Stimulated activated naive B cell treated with anti-CD40 and anti-IgM and Interleukin-4, amounts not matched to agents 10 μg/mL and 1 μg/mL and 100 μg/mL, for 72 hours (primary cell): ENCODE data around the gene GALR3.
A peak's percentile ranks its signal among the peaks of the same experiment; 100 is the strongest.

Experiments used
- ATAC-seq, 2 donors: fragments of 150-1000 bp; cut with Tn5 transposase; replicated peaks; 2 replicates each; pipeline ENCODE4 v1.10.0; 2021; ENCODE audit warnings: moderate library complexity in 1 of 2
- DNase-seq: peaks from one replicate; pipeline ENCODE4 v3.0.0; 2021
- H3K27ac Mint-ChIP-seq: one replicate; pipeline ENCODE4 v1.8.0; 2022; ENCODE audit warnings: mild to moderate bottlenecking, mixed read lengths
- H3K27me3 Mint-ChIP-seq, 2 donors: one replicate each; pipeline ENCODE4 v1.8.0; 2022; ENCODE audit warnings: mixed read lengths in 2 of 2
- H3K36me3 Mint-ChIP-seq, 2 donors: one replicate each; pipeline ENCODE4 v1.8.0; 2022; ENCODE audit warnings: mixed read lengths in 2 of 2, mild to moderate bottlenecking in 1 of 2
- H3K4me1 Mint-ChIP-seq, 2 donors: one replicate each; pipeline ENCODE4 v1.8.0; 2022; ENCODE audit warnings: mixed read lengths in 2 of 2, mild to moderate bottlenecking in 1 of 2
- H3K4me3 Mint-ChIP-seq, 2 donors: one replicate each; pipeline ENCODE4 v1.8.0; 2022; ENCODE audit warnings: mild to moderate bottlenecking in 2 of 2, mixed read lengths in 2 of 2, moderate library complexity in 1 of 2
- H3K9me3 Mint-ChIP-seq, 2 donors: one replicate each; pipeline ENCODE4 v1.8.0; 2022; ENCODE audit warnings: mixed read lengths in 2 of 2, mild to moderate bottlenecking in 1 of 2

The GALR3 gene

GRCh38 chr22:37807410-37808293 lies 15.5 kb upstream of the GALR3 start, which contains the start of gene GCAT:
TSS of gene GCAT (plus strand) at chr22:37807934. CDS start at chr22:37807968, 34 bp downstream.
- peak within 1 kb of the TSS; percentile 59 for H3K27ac Mint-ChIP-seq
- peak within 1 kb of the TSS; percentile 78 to 84 for H3K4me3 Mint-ChIP-seq
- peaks cover 0 to 4% of the 10 kb centered on the region in 2 donors for H3K36me3 Mint-ChIP-seq
- H3K9me3 Mint-ChIP-seq = no peaks in the 10 kb centered on the region
- ATAC-seq (peak; percentile 92 to 95), DNase-seq (peak; percentile 79)
- H3K4me1 Mint-ChIP-seq = peaks cover 27 to 55% of the 10 kb centered on the region in 2 donors
- peaks cover 52 to 80% of the 10 kb centered on the region in 2 donors for H3K27me3 Mint-ChIP-seq

GRCh38 chr22:37808294-37808657 lies 14.9 kb upstream of the GALR3 start:
- Mint-ChIP-seq H3K27me3 (peaks cover 49 to 80% of the 10 kb centered on the region in 2 donors), H3K4me3 (peak overlapping the region; percentile 78 to 84), H3K27ac (no peak overlapping the region), H3K9me3 (no peaks in the 10 kb centered on the region), H3K36me3 (peaks cover 0 to 4% of the 10 kb centered on the region in 2 donors), H3K4me1 (peaks cover 20 to 49% of the 10 kb centered on the region in 2 donors)
- DNase-seq (no peak), ATAC-seq (no peak)

GRCh38 chr22:37809672-37810333 lies 13.4 kb upstream of the GALR3 start:
- no peak for ATAC-seq
- DNase-seq = no peak
- no peak overlapping the region for H3K4me3 Mint-ChIP-seq
- H3K36me3 Mint-ChIP-seq = peaks cover 0 to 4% of the 10 kb centered on the region in 2 donors
- peaks cover 38 to 70% of the 10 kb centered on the region in 2 donors for H3K27me3 Mint-ChIP-seq
- peak overlapping the region; percentile 37 for H3K27ac Mint-ChIP-seq
- no peaks in the 10 kb centered on the region for H3K9me3 Mint-ChIP-seq
- H3K4me1 Mint-ChIP-seq = peaks cover 14 to 37% of the 10 kb centered on the region in 2 donors

DNA sequence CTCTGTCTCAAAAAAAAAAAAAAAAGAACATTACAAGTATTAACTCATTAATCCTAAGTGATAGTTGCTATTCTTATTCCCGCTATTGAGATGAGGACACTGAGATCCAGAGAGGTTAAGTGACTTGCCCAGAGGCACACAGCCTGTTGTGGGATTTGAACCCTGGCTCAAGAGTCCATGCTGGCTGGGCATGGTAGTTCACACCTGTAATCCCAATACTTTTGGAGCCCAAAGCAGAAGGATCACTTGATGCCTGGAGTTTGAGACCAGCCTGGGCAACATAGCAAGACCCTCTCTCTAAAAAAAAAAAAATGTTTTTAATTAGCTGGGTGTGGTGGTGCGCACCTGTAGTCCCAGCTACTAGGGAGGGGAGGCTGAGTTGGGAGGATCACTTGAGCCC lies 11.3 kb upstream of the GALR3 start:
- H3K9me3 Mint-ChIP-seq = no peaks in the 10 kb centered on the region
- DNase-seq = no peak
- no peak overlapping the region for H3K4me3 Mint-ChIP-seq
- H3K27ac Mint-ChIP-seq = no peak overlapping the region
- H3K36me3 Mint-ChIP-seq = no peaks in the 10 kb centered on the region
- peaks cover 29 to 57% of the 10 kb centered on the region in 2 donors for H3K27me3 Mint-ChIP-seq
- peaks cover 5 to 20% of the 10 kb centered on the region in 2 donors for H3K4me1 Mint-ChIP-seq
- no peak for ATAC-seq

GRCh38 chr22:37812869-37813678 lies 10.1 kb upstream of the GALR3 start:
- ATAC-seq (no peak), DNase-seq (no peak)
- Mint-ChIP-seq H3K9me3 (no peaks in the 10 kb centered on the region), H3K4me3 (no peak overlapping the region), H3K27me3 (peaks cover 27 to 54% of the 10 kb centered on the region in 2 donors), H3K4me1 (peaks cover 5 to 16% of the 10 kb centered on the region in 2 donors), H3K36me3 (no peaks in the 10 kb centered on the region), H3K27ac (no peak overlapping the region)

- Mint-ChIP-seq H3K27me3 (peaks cover 22 to 53% of the 10 kb centered on the region in 2 donors), H3K4me3 (no peak overlapping the region), H3K36me3 (no peaks in the 10 kb centered on the region), H3K4me1 (peaks cover 10 to 19% of the 10 kb centered on the region in 2 donors), H3K9me3 (no peaks in the 10 kb centered on the region), H3K27ac (no peak overlapping the region)
- DNase-seq = no peak
- no peak for ATAC-seq
Measured at GRCh38 chr22:37815593-37815992, 7.6 kb upstream of the GALR3 start.

- H3K27ac Mint-ChIP-seq = no peak overlapping the region
- peaks cover 23 to 55% of the 10 kb centered on the region in 2 donors for H3K27me3 Mint-ChIP-seq
- ATAC-seq (no peak), DNase-seq (no peak)
- H3K9me3 Mint-ChIP-seq = no peaks in the 10 kb centered on the region
- no peaks in the 10 kb centered on the region for H3K36me3 Mint-ChIP-seq
- peaks cover 10 to 19% of the 10 kb centered on the region in 2 donors for H3K4me1 Mint-ChIP-seq
- H3K4me3 Mint-ChIP-seq = no peak overlapping the region
Measured at GRCh38 chr22:37816543-37817180, 6.5 kb upstream of the GALR3 start.

DNA sequence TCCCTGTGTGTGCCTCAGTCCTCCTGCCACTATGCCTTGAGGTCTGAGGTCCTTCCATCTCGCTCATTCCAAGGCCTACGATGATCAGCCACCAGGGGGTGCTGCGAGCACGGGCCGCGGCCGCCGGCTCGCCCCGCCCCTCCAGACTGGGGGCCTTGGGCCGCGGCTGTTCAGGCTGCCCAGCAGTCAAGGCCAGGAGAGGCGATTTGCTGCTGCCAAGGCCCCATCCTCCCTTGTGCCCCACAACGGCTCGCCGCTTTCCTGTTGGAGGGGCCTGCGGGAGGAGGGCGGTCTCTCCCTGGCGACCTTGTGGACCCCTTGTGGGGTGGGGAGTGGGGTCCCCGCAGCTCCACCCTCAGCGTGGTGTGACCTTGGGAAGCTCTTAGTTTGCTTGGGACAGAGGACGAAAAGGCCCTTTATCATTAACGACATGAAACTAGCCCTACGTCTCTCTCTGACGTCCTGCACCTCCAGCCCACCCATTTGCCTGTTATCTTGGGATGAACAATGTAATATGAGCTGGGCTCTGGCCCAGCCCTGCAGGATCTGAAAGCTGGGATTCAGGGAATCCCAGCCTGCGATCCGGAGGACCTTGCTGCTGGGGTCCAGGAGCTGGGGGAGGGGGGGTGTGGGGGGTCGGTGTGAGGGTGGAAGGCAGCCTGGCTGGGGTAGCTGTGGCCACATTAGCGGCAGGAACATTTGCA lies 5.3 kb upstream of the GALR3 start:
- H3K4me1 Mint-ChIP-seq = peaks cover 10 to 19% of the 10 kb centered on the region in 2 donors
- H3K4me3 Mint-ChIP-seq = peak overlapping the region; percentile 44 to 75
- H3K27me3 Mint-ChIP-seq = peaks cover 26 to 54% of the 10 kb centered on the region in 2 donors
- ATAC-seq (peak; percentile 87 to 88), DNase-seq (peak; percentile 73)
- H3K36me3 Mint-ChIP-seq = no peaks in the 10 kb centered on the region
- H3K27ac Mint-ChIP-seq = no peak overlapping the region
- no peaks in the 10 kb centered on the region for H3K9me3 Mint-ChIP-seq

DNA sequence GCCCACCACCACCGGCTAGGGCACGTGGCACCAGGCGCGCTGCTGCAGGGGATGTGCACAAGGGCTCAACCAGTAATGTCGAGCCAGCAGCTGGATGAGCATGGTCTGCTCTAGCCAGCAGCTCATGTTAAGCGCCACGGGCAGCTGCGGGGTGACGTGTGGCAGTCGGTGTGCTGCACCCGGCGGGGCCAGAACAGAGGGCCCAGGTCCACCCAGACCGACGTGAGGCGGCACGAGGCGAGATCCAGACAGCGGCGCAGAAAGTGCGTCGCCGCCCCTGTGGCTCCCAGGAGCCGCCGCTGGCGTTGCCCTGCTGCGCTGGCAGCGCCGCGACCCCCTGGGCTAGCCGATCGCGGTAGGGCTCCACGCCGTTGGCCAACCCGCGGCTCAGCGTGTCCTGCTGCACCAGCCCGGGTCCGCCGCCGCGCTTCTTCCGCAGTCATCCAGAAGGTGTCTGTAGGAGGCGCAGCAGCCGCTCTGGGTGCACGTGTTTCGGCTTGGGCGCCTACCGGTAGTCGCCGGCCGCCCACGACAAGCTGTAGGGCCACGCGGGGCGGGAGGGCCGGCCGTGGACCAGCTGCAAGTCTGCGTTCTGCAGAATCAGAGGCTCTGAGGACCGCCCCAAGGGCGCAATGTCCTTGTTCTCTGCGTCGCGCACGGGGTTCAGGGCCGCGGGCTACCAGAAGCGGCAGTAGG lies 4.6 kb upstream of the GALR3 start:
- DNase-seq = peak; percentile 54
- peaks cover 10 to 19% of the 10 kb centered on the region in 2 donors for H3K4me1 Mint-ChIP-seq
- H3K4me3 Mint-ChIP-seq = peak overlapping the region; percentile 62 to 79
- H3K27ac Mint-ChIP-seq = no peak overlapping the region
- peak; percentile 77 to 79 for ATAC-seq
- H3K27me3 Mint-ChIP-seq = peaks cover 30 to 57% of the 10 kb centered on the region in 2 donors
- no peaks in the 10 kb centered on the region for H3K36me3 Mint-ChIP-seq
- H3K9me3 Mint-ChIP-seq = no peaks in the 10 kb centered on the region

GRCh38 chr22:37819105-37819433 lies 4.1 kb upstream of the GALR3 start:
- H3K4me1 Mint-ChIP-seq = peaks cover 10 to 19% of the 10 kb centered on the region in 2 donors
- no peak for DNase-seq
- H3K9me3 Mint-ChIP-seq = no peaks in the 10 kb centered on the region
- H3K27me3 Mint-ChIP-seq = peaks cover 32 to 62% of the 10 kb centered on the region in 2 donors
- no peaks in the 10 kb centered on the region for H3K36me3 Mint-ChIP-seq
- peak overlapping the region; percentile 62 to 79 for H3K4me3 Mint-ChIP-seq
- H3K27ac Mint-ChIP-seq = no peak overlapping the region
- no peak for ATAC-seq

DNA sequence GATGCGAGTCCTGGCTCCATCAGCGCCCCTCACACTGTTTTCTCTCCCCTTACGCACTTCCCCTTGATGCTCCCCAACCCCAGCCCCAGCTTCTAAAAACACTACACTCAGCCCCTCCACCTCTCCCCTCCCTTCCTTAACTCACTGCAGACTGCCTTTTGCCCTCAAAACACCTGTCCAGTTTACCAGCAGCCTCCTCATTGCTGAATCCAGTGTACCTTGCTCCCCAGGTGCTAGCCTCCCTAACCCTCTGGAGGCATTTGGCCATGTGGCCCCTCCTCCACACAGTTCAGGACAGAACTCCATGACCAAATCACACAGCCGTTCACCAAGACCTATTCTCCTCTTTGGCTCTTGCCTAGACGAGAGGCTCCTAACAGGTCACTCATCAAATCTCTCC lies 2.8 kb upstream of the GALR3 start:
- Mint-ChIP-seq H3K36me3 (no peaks in the 10 kb centered on the region), H3K9me3 (no peaks in the 10 kb centered on the region), H3K4me1 (peaks cover 13 to 19% of the 10 kb centered on the region in 2 donors), H3K27me3 (peaks cover 37 to 65% of the 10 kb centered on the region in 2 donors), H3K27ac (peak overlapping the region; percentile 71), H3K4me3 (no peak overlapping the region)
- DNase-seq (no peak), ATAC-seq (no peak)

- peaks cover 15 to 18% of the 10 kb centered on the region in 2 donors for H3K4me1 Mint-ChIP-seq
- ATAC-seq (no peak), DNase-seq (no peak)
- peaks cover 0 to 3% of the 10 kb centered on the region in 2 donors for H3K36me3 Mint-ChIP-seq
- peaks cover 34 to 63% of the 10 kb centered on the region in 2 donors for H3K27me3 Mint-ChIP-seq
- H3K9me3 Mint-ChIP-seq = no peaks in the 10 kb centered on the region
- no peak overlapping the region for H3K27ac Mint-ChIP-seq
- no peak overlapping the region for H3K4me3 Mint-ChIP-seq
Measured at GRCh38 chr22:37822079-37822833, 926 bp upstream of the GALR3 start.
